ENCODE measurements around the gene DDX28. TPM values are rescaled to one million over a fixed set of nuclear protein-coding genes. Genes with fewer than 3 reads are reported as not detected.
A peak's percentile ranks its signal among the peaks of the same experiment; 100 is the strongest.

The DDX28 gene
- total and polyA plus RNA-seq, 9 of the 15 experiments (the other 6 are each of a cell fraction or from before 2014, with no cell fraction given): 2.8 to 24.5 (median 15.9) TPM

DNA sequence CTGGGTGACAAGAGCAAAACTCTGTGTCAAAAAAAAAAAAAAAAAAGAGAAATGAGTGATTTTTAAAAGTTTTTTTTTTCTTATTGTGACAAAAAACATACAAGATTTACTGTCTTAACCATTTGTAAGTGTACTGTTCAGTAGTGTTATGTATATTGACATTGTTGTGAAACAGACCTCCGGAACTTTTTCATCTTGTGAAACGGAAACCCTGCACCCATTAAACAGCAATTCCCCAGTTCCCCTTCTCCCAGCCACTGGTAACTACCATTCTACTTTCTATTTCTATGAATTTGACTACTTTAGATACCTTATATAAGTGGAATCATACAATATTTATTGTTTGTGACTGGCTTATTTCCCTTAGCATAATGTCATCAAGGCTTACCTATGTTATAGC, 18.8 kb upstream of the DDX28 start:
- Histone ChIP-seq H3K9me1 (ENCODE audit: control insufficient read depth, insufficient read depth, low read length) (no peaks in the 10 kb centered on the region), H3K27me3 (ENCODE audit: control insufficient read depth in 2 of 2, insufficient read depth in 2 of 2, low read length in 2 of 2) (no peaks in the 10 kb centered on the region), H3K36me3 (ENCODE audit: control insufficient read depth, insufficient read depth, low read length) (peaks cover 33% of the 10 kb centered on the region; the same call in 2 of the 3 replicates), H3K9me3 (replicated peaks; ENCODE audit: control insufficient read depth, insufficient read depth, low read depth, low read length) (no peaks in the 10 kb centered on the region), H3K79me2 (ENCODE audit: control insufficient read depth, insufficient read depth, low read length) (no peaks in the 10 kb centered on the region), H3K4me3 (no peak overlapping the region), H4K20me1 (replicated peaks; ENCODE audit: control insufficient read depth, insufficient read depth, low read length) (no peaks in the 10 kb centered on the region), H2AFZ (ENCODE audit: low read depth, low read length) (no peak overlapping the region), H3K4me1 (replicated peaks in 1 of 2; ENCODE audit: control insufficient read depth in 2 of 2, insufficient read depth in 2 of 2, low read length in 2 of 2) (peaks cover 0 to 2% of the 10 kb centered on the region in 2 experiments; a peak in 2 of 5 replicates), H3K27ac (ENCODE audit: extremely low read depth, low read depth, low read length) (no peak overlapping the region), H3K4me2 (ENCODE audit: insufficient read depth, low read length) (no peak overlapping the region), H3K9ac (ENCODE audit: insufficient read depth in 1 of 2, low read depth in 2 of 2, low read length in 2 of 2) (no peak overlapping the region)
- CTCF ChIA-PET (ENCODE audit: low intra/inter-chr PET ratio): interaction anchor here (1.6 to 2.0 kb wide), 2 partner anchors 48 to 188 kb away, joined by 4 to 16 read pairs; no protein-coding TSS in a partner anchor
- TF ChIP-seq, protein P1, sequence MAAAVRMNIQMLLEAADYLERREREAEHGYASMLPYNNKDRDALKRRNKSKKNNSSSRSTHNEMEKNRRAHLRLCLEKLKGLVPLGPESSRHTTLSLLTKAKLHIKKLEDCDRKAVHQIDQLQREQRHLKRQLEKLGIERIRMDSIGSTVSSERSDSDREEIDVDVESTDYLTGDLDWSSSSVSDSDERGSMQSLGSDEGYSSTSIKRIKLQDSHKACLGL (CRISPR knock-in tag; IDR thresholded peaks at IDR 0.05; ENCODE audit: borderline replicate concordance, poor library complexity, severe bottlenecking): no peak
- TF ChIP-seq, protein P2, sequence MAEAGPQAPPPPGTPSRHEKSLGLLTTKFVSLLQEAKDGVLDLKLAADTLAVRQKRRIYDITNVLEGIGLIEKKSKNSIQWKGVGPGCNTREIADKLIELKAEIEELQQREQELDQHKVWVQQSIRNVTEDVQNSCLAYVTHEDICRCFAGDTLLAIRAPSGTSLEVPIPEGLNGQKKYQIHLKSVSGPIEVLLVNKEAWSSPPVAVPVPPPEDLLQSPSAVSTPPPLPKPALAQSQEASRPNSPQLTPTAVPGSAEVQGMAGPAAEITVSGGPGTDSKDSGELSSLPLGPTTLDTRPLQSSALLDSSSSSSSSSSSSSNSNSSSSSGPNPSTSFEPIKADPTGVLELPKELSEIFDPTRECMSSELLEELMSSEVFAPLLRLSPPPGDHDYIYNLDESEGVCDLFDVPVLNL (CRISPR knock-in tag; IDR thresholded peaks at IDR 0.05; ENCODE audit: low read depth): no peak
- POLR2A ChIA-PET: interaction anchor here (0.8 to 1.0 kb wide), 3 partner anchors 8 to 73 kb away, joined by 4 to 5 read pairs (median 4); partner anchors contain the start of gene SLC12A4
- DNase-seq (ENCODE audit: extremely low read depth in 1 of 4, low spot score in 3 of 4) (no peak), ATAC-seq (no peak), FAIRE-seq (peak; percentile 37)
- BruUV-seq (replicated peaks): no TSS peak
- intact Hi-C loops (cut with micrococcal nuclease) (loop anchor here (5.0 to 10.0 kb wide), 4 partner anchors 104 to 369 kb away; partner anchors contain the start of genes NRN1L and PSMB10), in situ Hi-C loops (cut with MboI) (loop anchor here (10.0 kb wide), 2 partner anchors 227 to 367 kb away; no protein-coding TSS in a partner anchor)
- WGBS (ENCODE audit: insufficient coverage, low coverage, missing lambda C conversion rate): 85% methylated on average over 2 of the region's 2 CpGs

All from K562 (cell line).